GM19438 (cell line): Measurements from ENCODE around the gene HDDC3.

ENCODE experiments used
- ATAC-seq: cut with Tn5 transposase; IDR thresholded peaks from one replicate; pipeline ENCODE4 v1.9.1; 2021; ENCODE audit warnings: low read depth; ENCODE audit not compliant: unreplicated experiment

HDDC3 gene

GRCh38 chr15:90931828-90932659 is at the start of gene HDDC3:
HDDC3 (minus strand) TSS chr15:90932549; CDS start chr15:90932540, 9 bp downstream.
- ATAC-seq = peak; percentile 46

- ATAC-seq = no peak
Measured at GRCh38 chr15:90982135-90982534, 49.8 kb upstream of the HDDC3 start.

- peak; percentile 62 for ATAC-seq
Measured at GRCh38 chr15:90981681-90982080, 49.3 kb upstream of the HDDC3 start.

- no peak for ATAC-seq
Measured at GRCh38 chr15:90979582-90979981, 47.2 kb upstream of the HDDC3 start.

GRCh38 chr15:90974216-90974615 is 41.9 kb upstream of the HDDC3 start:
- no peak for ATAC-seq

- ATAC-seq = no peak
Measured at GRCh38 chr15:90972133-90972532, 39.8 kb upstream of the HDDC3 start.

GRCh38 chr15:90970274-90970673 is 37.9 kb upstream of the HDDC3 start:
- ATAC-seq = no peak

GRCh38 chr15:90968434-90968833 is 36.1 kb upstream of the HDDC3 start:
- no peak for ATAC-seq

GRCh38 chr15:90967206-90967605 is 34.9 kb upstream of the HDDC3 start:
- no peak for ATAC-seq

GRCh38 chr15:90966262-90966661 is 33.9 kb upstream of the HDDC3 start:
- no peak for ATAC-seq

GRCh38 chr15:90962021-90962420 is 29.7 kb upstream of the HDDC3 start:
- ATAC-seq = no peak

GRCh38 chr15:90960298-90961091 is 28.1 kb upstream of the HDDC3 start:
- ATAC-seq = no peak

GRCh38 chr15:90959894-90960293 is 27.5 kb upstream of the HDDC3 start:
- no peak for ATAC-seq

GRCh38 chr15:90959028-90959595 is 26.8 kb upstream of the HDDC3 start:
- no peak for ATAC-seq

GRCh38 chr15:90957791-90958190 is 25.4 kb upstream of the HDDC3 start:
- no peak for ATAC-seq

- ATAC-seq = no peak
Measured at GRCh38 chr15:90957031-90957790, 24.9 kb upstream of the HDDC3 start.

- peak; percentile 34 for ATAC-seq
Measured at GRCh38 chr15:90956274-90957030, 24.1 kb upstream of the HDDC3 start.

GRCh38 chr15:90955624-90956273 is 23.4 kb upstream of the HDDC3 start:
- ATAC-seq = no peak
